Neutrophil (primary cell): Measurements from ENCODE around the gene ARHGAP1.

Experiments
- H3K27ac ChIP-seq: fragments of 200-600 bp; sonication (generic); 2 replicates; pipeline ENCODE4 v1.5.1; 2016; ENCODE audit warnings: mild to moderate bottlenecking, moderate library complexity
- H3K27me3 ChIP-seq: fragments of 200-600 bp; sonication (generic); 2 replicates; pipeline ENCODE4 v1.6.0; 2016; ENCODE audit warnings: mild to moderate bottlenecking
- H3K36me3 ChIP-seq: fragments of 200-600 bp; sonication (generic); 2 replicates; pipeline ENCODE4 v1.5.1; 2017
- H3K4me1 ChIP-seq, 2 experiments: fragments of 200-600 bp in 1 of 2; sonication (generic) in 1 of 2; 1 replicate in 1 of 2; 2 replicates in 1 of 2; pipeline versions ENCODE4 v1.5.1 to v1.6.1; 2013 to 2016; ENCODE audit warnings: low read depth in 1 of 2, low read length in 1 of 2, mild to moderate bottlenecking in 1 of 2, moderate library complexity in 1 of 2; ENCODE audit not compliant: control insufficient read depth in 1 of 2, insufficient read depth in 1 of 2
- H3K4me3 ChIP-seq, 2 experiments: fragments of 200-600 bp in 1 of 2; sonication (generic) in 1 of 2; 1 replicate in 1 of 2; 2 replicates in 1 of 2; pipeline ENCODE4 v1.5.1; 2013 to 2016; ENCODE audit warnings: low read depth in 1 of 2, low read length in 1 of 2, mild to moderate bottlenecking in 1 of 2, moderate library complexity in 1 of 2
- H3K9me3 ChIP-seq: fragments of 200-600 bp; sonication (generic); 2 replicates; pipeline ENCODE4 v1.5.1; 2016
- CTCF ChIP-seq: fragments of 200-600 bp; sonication (generic); IDR thresholded peaks from 2 replicates; pipeline ENCODE4 v1.5.1; 2016; ENCODE audit warnings: antibody characterized with exemption

ARHGAP1 gene

GRCh38 chr11:46662366-46662765 lies 38.1 kb downstream of the ARHGAP1 start:
- Histone ChIP-seq H3K36me3 (peaks cover 93% of the 10 kb centered on the region), H3K4me1 (peaks cover 9 to 11% of the 10 kb centered on the region in 2 experiments), H3K27me3 (no peaks in the 10 kb centered on the region), H3K27ac (no peak overlapping the region), H3K9me3 (no peaks in the 10 kb centered on the region), H3K4me3 (no peak overlapping the region)
- no peak for TF ChIP-seq CTCF

- Histone ChIP-seq H3K4me1 (peaks cover 9 to 11% of the 10 kb centered on the region in 2 experiments), H3K9me3 (no peaks in the 10 kb centered on the region), H3K27ac (no peak overlapping the region), H3K27me3 (no peaks in the 10 kb centered on the region), H3K4me3 (no peak overlapping the region), H3K36me3 (peaks cover 93% of the 10 kb centered on the region)
- no peak for TF ChIP-seq CTCF
Measured at GRCh38 chr11:46661836-46662235, 38.6 kb downstream of the ARHGAP1 start.

GRCh38 chr11:46659908-46660307 lies 40.5 kb downstream of the ARHGAP1 start:
- Histone ChIP-seq H3K4me3 (no peak overlapping the region), H3K9me3 (no peaks in the 10 kb centered on the region), H3K4me1 (peaks cover 9 to 11% of the 10 kb centered on the region in 2 experiments), H3K27me3 (no peaks in the 10 kb centered on the region), H3K36me3 (peaks cover 93% of the 10 kb centered on the region), H3K27ac (peak overlapping the region; percentile 63)
- no peak for TF ChIP-seq CTCF

- Histone ChIP-seq H3K36me3 (peaks cover 91% of the 10 kb centered on the region), H3K4me3 (no peak overlapping the region), H3K4me1 (peaks cover 9 to 11% of the 10 kb centered on the region in 2 experiments), H3K9me3 (no peaks in the 10 kb centered on the region), H3K27ac (no peak overlapping the region), H3K27me3 (no peaks in the 10 kb centered on the region)
- no peak for TF ChIP-seq CTCF
Measured at GRCh38 chr11:46658259-46658658, 42.2 kb downstream of the ARHGAP1 start.

- no peak for TF ChIP-seq CTCF
- H3K27me3 ChIP-seq = no peaks in the 10 kb centered on the region
- peaks cover 9 to 11% of the 10 kb centered on the region in 2 experiments for H3K4me1 ChIP-seq
- no peak overlapping the region for H3K4me3 ChIP-seq
- H3K27ac ChIP-seq = no peak overlapping the region
- no peaks in the 10 kb centered on the region for H3K9me3 ChIP-seq
- H3K36me3 ChIP-seq = peaks cover 93% of the 10 kb centered on the region
Measured at GRCh38 chr11:46657186-46657585, 43.2 kb downstream of the ARHGAP1 start.

- Histone ChIP-seq H3K27ac (no peak overlapping the region), H3K9me3 (no peaks in the 10 kb centered on the region), H3K4me3 (no peak overlapping the region), H3K4me1 (peaks cover 9 to 11% of the 10 kb centered on the region in 2 experiments), H3K27me3 (no peaks in the 10 kb centered on the region), H3K36me3 (peaks cover 93% of the 10 kb centered on the region)
- no peak for TF ChIP-seq CTCF
Measured at GRCh38 chr11:46655631-46656030, 44.8 kb downstream of the ARHGAP1 start.
